ENCODE measurements around the gene PGA3. TPM values are rescaled to one million over a fixed set of nuclear protein-coding genes. Genes with fewer than 3 reads are reported as not detected.

Gene PGA3
- total RNA-seq = not detected in 2 replicates

DNA sequence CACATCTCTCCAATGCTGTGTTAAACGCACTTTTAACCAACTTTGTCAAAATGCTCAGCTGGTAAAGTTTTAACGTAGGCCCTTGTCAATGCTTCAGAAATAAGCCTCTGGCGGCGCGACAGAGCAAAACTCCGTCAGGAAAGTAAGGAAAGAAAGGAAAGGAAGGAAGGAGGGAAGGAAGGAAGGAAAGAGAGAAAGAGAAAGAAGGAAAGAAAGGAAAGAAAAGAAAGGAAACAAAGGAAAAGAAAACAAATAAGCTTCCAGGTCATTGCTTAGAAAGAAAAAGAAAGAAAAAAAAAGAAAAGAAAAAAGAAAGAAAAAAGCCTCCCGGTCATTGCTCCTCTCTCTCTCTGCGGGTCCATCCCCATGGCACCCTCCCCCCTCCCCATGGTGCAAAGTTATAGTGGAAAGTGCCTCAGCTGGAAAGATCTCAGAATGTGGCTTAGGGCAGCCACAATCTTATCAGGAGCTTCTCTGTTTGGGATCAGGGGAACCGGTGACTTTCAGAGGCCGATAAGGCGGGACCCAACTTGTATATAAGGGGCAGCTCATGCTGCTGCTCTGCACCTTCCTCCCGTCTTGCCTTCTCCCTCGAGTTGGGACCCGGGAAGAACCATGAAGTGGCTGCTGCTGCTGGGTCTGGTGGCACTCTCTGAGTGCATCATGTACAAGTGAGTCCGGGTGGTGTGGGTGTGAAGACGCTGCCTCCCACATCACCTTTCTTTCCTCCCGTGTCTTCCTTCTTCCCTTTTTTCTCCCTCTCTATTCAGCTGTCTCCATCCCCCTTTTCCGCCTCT lies at the start of gene PGA3:
Gene PGA3, plus strand, starts transcription at position 566 of the 797 bp plus-strand sequence. Its CDS starts 50 bp downstream, at position 616.

GRCh38 chr11:61161190-61162091 lies 41.9 kb upstream of the PGA3 start, which contains the start of gene VPS37C:
TSS of gene VPS37C (minus strand) at chr11:61161426. CDS start at chr11:61138829, 22,597 bp downstream.

DNA sequence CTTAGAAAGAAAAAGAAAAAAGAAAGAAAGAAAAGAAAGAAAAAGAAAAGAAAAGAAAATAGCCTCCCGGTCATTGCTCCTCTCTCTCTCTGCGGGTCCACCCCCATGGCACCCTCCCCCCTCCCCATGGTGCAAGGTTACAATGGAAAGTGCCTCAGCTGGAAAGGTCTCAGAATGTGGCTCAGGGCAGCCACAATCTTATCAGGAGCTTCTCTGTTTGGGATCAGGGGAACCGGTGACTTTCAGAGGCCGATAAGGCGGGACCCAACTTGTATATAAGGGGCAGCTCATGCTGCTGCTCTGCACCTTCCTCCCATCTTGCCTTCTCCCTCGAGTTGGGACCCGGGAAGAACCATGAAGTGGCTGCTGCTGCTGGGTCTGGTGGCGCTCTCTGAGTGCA lies 18.7 kb downstream of the PGA3 start, which contains the start of gene PGA4:
Gene PGA4, plus strand, starts transcription at position 301 of the 400 bp plus-strand sequence. Its CDS starts 54 bp downstream, at position 355.

DNA sequence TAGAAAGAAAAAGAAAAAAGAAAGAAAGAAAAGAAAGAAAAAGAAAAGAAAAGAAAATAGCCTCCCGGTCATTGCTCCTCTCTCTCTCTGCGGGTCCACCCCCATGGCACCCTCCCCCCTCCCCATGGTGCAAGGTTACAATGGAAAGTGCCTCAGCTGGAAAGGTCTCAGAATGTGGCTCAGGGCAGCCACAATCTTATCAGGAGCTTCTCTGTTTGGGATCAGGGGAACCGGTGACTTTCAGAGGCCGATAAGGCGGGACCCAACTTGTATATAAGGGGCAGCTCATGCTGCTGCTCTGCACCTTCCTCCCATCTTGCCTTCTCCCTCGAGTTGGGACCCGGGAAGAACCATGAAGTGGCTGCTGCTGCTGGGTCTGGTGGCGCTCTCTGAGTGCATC lies 37.6 kb downstream of the PGA3 start, which contains the start of gene PGA5:
Gene PGA5, plus strand, starts transcription at position 301 of the 400 bp plus-strand sequence. Its CDS starts 52 bp downstream, at position 353.

Other genes with a start within 250 kb of the PGA3 start
- not detected in 2 replicates for gene CD6, start 231.8 kb upstream of the PGA3 start, total RNA-seq
- gene CD5, start 101.0 kb upstream of the PGA3 start, total RNA-seq = not detected in 2 replicates
- 5.7 and 7.0 TPM in 2 replicates for gene VPS37C, start 42.1 kb upstream of the PGA3 start, total RNA-seq
- gene PGA4, start 18.8 kb downstream of the PGA3 start, total RNA-seq = not detected in 2 replicates
- gene PGA5, start 37.7 kb downstream of the PGA3 start, total RNA-seq = not detected in 2 replicates
- gene VWCE, start 91.8 kb downstream of the PGA3 start, total RNA-seq = 1.1 and 1.3 TPM in 2 replicates
- 320 and 326 TPM in 2 replicates for gene DDB1, start 129.6 kb downstream of the PGA3 start, total RNA-seq
- gene TKFC, start 129.7 kb downstream of the PGA3 start, total RNA-seq = 14.1 and 14.4 TPM in 2 replicates
- 36.1 and 49.1 TPM in 2 replicates for gene CYB561A3, start 158.4 kb downstream of the PGA3 start, total RNA-seq
- gene TMEM138, start 158.9 kb downstream of the PGA3 start, total RNA-seq = 12.8 and 14.5 TPM in 2 replicates
- 8.3 and 9.0 TPM in 2 replicates for gene TMEM216, start 189.1 kb downstream of the PGA3 start, total RNA-seq
- 10.8 and 12.2 TPM in 2 replicates for gene CPSF7, start 226.5 kb downstream of the PGA3 start, total RNA-seq
- 43.8 and 77.5 TPM in 2 replicates for gene SDHAF2, start 226.6 kb downstream of the PGA3 start, total RNA-seq

Measured in dermis lymphatic vessel endothelial cell (primary cell).